ENCODE measurements around the gene ELMOD1. TPM values are rescaled to one million over a fixed set of nuclear protein-coding genes. Genes with fewer than 3 reads are reported as not detected.

ELMOD1 gene
- total and polyA plus RNA-seq, 10 of the 15 experiments (the other 5 are each of a cell fraction or from before 2014, with no cell fraction given): not detected

DNA sequence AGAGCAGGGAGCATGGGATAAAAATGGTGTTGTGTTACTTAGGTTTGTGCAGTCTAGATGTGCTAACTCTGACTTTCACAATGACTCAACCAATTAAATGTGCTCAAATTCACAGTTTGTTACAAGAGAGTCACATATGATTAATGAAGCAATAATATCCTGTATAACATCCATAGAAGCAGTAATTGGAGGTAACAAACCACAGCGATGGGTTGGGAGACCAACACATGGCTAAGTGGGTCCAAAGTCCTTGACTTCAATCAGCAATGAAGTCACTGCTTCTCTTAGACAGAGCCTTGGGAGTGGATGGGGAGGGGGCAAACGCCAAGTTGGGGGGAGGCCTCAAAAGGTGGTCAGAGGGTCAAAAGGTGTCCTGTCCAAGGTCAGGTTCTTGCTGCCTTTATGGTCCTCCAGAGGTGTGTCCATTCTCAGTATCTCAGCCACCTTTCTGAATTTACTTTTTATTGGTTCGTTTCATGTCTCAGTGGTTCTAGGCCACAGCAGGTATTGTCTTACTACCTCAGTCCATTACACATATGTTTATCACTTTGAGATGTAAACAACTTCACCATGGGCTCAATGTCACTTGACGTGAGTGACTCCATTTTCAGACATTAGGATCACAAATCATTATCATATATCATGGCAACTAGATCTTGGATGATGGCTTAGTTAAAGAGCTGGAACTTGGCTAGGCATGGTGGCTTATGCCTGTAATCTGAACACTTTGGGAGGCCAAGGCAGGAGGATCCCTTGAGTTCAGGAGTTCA lies 88.5 kb downstream of the ELMOD1 start (continued):
- TF ChIP-seq MYB (IDR thresholded peaks at IDR 0.05; ENCODE audit: borderline replicate concordance, low read depth, low read length): no peak
- TF ChIP-seq EP300 (IDR thresholded peaks at IDR 0.05; ENCODE audit: borderline replicate concordance in 1 of 2, control insufficient read depth in 1 of 2, low read depth in 2 of 2, low read length in 2 of 2): peak; percentile 22 to 90; a peak in 3 of 4 replicates
- TF ChIP-seq, protein P1, sequence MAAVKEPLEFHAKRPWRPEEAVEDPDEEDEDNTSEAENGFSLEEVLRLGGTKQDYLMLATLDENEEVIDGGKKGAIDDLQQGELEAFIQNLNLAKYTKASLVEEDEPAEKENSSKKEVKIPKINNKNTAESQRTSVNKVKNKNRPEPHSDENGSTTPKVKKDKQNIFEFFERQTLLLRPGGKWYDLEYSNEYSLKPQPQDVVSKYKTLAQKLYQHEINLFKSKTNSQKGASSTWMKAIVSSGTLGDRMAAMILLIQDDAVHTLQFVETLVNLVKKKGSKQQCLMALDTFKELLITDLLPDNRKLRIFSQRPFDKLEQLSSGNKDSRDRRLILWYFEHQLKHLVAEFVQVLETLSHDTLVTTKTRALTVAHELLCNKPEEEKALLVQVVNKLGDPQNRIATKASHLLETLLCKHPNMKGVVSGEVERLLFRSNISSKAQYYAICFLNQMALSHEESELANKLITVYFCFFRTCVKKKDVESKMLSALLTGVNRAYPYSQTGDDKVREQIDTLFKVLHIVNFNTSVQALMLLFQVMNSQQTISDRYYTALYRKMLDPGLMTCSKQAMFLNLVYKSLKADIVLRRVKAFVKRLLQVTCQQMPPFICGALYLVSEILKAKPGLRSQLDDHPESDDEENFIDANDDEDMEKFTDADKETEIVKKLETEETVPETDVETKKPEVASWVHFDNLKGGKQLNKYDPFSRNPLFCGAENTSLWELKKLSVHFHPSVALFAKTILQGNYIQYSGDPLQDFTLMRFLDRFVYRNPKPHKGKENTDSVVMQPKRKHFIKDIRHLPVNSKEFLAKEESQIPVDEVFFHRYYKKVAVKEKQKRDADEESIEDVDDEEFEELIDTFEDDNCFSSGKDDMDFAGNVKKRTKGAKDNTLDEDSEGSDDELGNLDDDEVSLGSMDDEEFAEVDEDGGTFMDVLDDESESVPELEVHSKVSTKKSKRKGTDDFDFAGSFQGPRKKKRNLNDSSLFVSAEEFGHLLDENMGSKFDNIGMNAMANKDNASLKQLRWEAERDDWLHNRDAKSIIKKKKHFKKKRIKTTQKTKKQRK (IDR thresholded peaks at IDR 0.05; ENCODE audit: low read depth, low read length): no peak
- TF ChIP-seq IKZF1 (conservative IDR thresholded peaks at IDR 0.05): peak; percentile 98
- TF ChIP-seq, protein P2, sequence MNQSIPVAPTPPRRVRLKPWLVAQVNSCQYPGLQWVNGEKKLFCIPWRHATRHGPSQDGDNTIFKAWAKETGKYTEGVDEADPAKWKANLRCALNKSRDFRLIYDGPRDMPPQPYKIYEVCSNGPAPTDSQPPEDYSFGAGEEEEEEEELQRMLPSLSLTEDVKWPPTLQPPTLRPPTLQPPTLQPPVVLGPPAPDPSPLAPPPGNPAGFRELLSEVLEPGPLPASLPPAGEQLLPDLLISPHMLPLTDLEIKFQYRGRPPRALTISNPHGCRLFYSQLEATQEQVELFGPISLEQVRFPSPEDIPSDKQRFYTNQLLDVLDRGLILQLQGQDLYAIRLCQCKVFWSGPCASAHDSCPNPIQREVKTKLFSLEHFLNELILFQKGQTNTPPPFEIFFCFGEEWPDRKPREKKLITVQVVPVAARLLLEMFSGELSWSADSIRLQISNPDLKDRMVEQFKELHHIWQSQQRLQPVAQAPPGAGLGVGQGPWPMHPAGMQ (IDR thresholded peaks at IDR 0.05; ENCODE audit: borderline replicate concordance): no peak
- TF ChIP-seq, protein P3, sequence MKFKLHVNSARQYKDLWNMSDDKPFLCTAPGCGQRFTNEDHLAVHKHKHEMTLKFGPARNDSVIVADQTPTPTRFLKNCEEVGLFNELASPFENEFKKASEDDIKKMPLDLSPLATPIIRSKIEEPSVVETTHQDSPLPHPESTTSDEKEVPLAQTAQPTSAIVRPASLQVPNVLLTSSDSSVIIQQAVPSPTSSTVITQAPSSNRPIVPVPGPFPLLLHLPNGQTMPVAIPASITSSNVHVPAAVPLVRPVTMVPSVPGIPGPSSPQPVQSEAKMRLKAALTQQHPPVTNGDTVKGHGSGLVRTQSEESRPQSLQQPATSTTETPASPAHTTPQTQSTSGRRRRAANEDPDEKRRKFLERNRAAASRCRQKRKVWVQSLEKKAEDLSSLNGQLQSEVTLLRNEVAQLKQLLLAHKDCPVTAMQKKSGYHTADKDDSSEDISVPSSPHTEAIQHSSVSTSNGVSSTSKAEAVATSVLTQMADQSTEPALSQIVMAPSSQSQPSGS (IDR thresholded peaks at IDR 0.05; ENCODE audit: low read length): no peak
- TF ChIP-seq SRF (IDR thresholded peaks at IDR 0.05; ENCODE audit: low read depth in 2 of 2, low read length in 2 of 2): no peak
- TF ChIP-seq, protein P4, sequence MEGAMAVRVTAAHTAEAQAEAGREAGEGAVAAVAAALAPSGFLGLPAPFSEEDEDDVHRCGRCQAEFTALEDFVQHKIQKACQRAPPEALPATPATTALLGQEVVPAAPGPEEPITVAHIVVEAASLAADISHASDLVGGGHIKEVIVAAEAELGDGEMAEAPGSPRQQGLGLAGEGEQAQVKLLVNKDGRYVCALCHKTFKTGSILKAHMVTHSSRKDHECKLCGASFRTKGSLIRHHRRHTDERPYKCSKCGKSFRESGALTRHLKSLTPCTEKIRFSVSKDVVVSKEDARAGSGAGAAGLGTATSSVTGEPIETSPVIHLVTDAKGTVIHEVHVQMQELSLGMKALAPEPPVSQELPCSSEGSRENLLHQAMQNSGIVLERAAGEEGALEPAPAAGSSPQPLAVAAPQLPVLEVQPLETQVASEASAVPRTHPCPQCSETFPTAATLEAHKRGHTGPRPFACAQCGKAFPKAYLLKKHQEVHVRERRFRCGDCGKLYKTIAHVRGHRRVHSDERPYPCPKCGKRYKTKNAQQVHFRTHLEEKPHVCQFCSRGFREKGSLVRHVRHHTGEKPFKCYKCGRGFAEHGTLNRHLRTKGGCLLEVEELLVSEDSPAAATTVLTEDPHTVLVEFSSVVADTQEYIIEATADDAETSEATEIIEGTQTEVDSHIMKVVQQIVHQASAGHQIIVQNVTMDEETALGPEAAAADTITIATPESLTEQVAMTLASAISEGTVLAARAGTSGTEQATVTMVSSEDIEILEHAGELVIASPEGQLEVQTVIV (IDR thresholded peaks at IDR 0.05; ENCODE audit: borderline replicate concordance, partially characterized antibody): no peak
- peak; percentile 89; the same call in 1 of the 2 replicates for TF ChIP-seq BCL11A (IDR thresholded peaks at IDR 0.05; ENCODE audit: low read depth, low read length)
- no peak for TF ChIP-seq YBX1 (IDR thresholded peaks at IDR 0.05)
- TF ChIP-seq ZNF384 (IDR thresholded peaks at IDR 0.05; ENCODE audit: borderline replicate concordance, low read depth, low read length): no peak
- no peak for TF ChIP-seq HDAC2 (IDR thresholded peaks at IDR 0.05)
- no peak for TF ChIP-seq RUNX3 (IDR thresholded peaks at IDR 0.05; ENCODE audit: low read length)
- no peak for TF ChIP-seq CBFB (IDR thresholded peaks at IDR 0.05; ENCODE audit: low read depth)
- TF ChIP-seq, protein P5, sequence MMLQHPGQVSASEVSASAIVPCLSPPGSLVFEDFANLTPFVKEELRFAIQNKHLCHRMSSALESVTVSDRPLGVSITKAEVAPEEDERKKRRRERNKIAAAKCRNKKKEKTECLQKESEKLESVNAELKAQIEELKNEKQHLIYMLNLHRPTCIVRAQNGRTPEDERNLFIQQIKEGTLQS (IDR thresholded peaks at IDR 0.05; ENCODE audit: borderline replicate concordance, extremely low read depth, low read depth, low read length): no peak
- TF ChIP-seq ZNF217 (IDR thresholded peaks at IDR 0.05): no peak; the same call in 1 of the 2 replicates
- TF ChIP-seq CHD4 (IDR thresholded peaks at IDR 0.05): no peak
- no peak for TF ChIP-seq CBX5 (IDR thresholded peaks at IDR 0.05; ENCODE audit: low read depth)
- TF ChIP-seq, protein P6, sequence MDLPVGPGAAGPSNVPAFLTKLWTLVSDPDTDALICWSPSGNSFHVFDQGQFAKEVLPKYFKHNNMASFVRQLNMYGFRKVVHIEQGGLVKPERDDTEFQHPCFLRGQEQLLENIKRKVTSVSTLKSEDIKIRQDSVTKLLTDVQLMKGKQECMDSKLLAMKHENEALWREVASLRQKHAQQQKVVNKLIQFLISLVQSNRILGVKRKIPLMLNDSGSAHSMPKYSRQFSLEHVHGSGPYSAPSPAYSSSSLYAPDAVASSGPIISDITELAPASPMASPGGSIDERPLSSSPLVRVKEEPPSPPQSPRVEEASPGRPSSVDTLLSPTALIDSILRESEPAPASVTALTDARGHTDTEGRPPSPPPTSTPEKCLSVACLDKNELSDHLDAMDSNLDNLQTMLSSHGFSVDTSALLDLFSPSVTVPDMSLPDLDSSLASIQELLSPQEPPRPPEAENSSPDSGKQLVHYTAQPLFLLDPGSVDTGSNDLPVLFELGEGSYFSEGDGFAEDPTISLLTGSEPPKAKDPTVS (IDR thresholded peaks at IDR 0.05; ENCODE audit: low read depth, low read length): no peak

Measured in GM12878 (cell line).